HG03565 (cell line): ENCODE results near the gene NDUFAF5.

Experiments used
- ATAC-seq: cut with Tn5 transposase; IDR thresholded peaks from one replicate; pipeline ENCODE4 v1.9.1; 2021; ENCODE audit warnings: mild to moderate bottlenecking, moderate library complexity; ENCODE audit not compliant: unreplicated experiment

The NDUFAF5 gene

GRCh38 chr20:13865791-13866351, 81.0 kb downstream of the NDUFAF5 start:
- ATAC-seq: no peak

- ATAC-seq: no peak
These were observed 83.5 kb downstream of the NDUFAF5 start for GRCh38 chr20:13868331-13868730.

- ATAC-seq: no peak
These were observed 85.4 kb downstream of the NDUFAF5 start for GRCh38 chr20:13870170-13870748.
